ENCODE data around the gene HSPB6. TPM values are rescaled to one million over a fixed set of nuclear protein-coding genes. Genes with fewer than 3 reads are reported as not detected.
"Not testable (repeated sequence)": the region's sequence is repeated elsewhere in the genome, so short reads cannot be mapped to it uniquely, and the experiment has no call there.

HSPB6 gene
- total RNA-seq, 2 donors from 2014 or later, result not detected

GRCh38 chr19:35780058-35780457 is 23.2 kb upstream of the HSPB6 start:
- Mint-ChIP-seq H3K4me1 (ENCODE audit: low read depth in 2 of 2) (peaks cover 21 to 27% of the 10 kb centered on the region in 2 donors), H3K27me3 (no peaks in the 10 kb centered on the region), H3K27ac (no peak overlapping the region), H3K9me3 (no peaks in the 10 kb centered on the region), H3K36me3 (no peaks in the 10 kb centered on the region), H3K4me3 (no peak overlapping the region)
- no peak for DNase-seq (ENCODE audit: low spot score)
- no peak for ATAC-seq

- no peak overlapping the region for H3K27ac Mint-ChIP-seq
- DNase-seq (ENCODE audit: low spot score) (no peak), ATAC-seq (no peak)
- H3K4me3 Mint-ChIP-seq, result no peak overlapping the region
- no peaks in the 10 kb centered on the region for H3K27me3 Mint-ChIP-seq
- peaks cover 31 to 33% of the 10 kb centered on the region in 2 donors for H3K4me1 Mint-ChIP-seq (ENCODE audit: low read depth in 2 of 2)
- H3K36me3 Mint-ChIP-seq, result no peaks in the 10 kb centered on the region
- H3K9me3 Mint-ChIP-seq, result no peaks in the 10 kb centered on the region
Measured at GRCh38 chr19:35779033-35779432, 22.2 kb upstream of the HSPB6 start.

- DNase-seq (ENCODE audit: low spot score) (no peak), ATAC-seq (no peak)
- H3K4me1 Mint-ChIP-seq (ENCODE audit: low read depth in 2 of 2), result peaks cover 25 to 26% of the 10 kb centered on the region in 2 donors
- no peaks in the 10 kb centered on the region for H3K27me3 Mint-ChIP-seq
- no peaks in the 10 kb centered on the region for H3K36me3 Mint-ChIP-seq
- H3K4me3 Mint-ChIP-seq, result no peak overlapping the region
- no peaks in the 10 kb centered on the region for H3K9me3 Mint-ChIP-seq
- no peak overlapping the region for H3K27ac Mint-ChIP-seq
Measured at GRCh38 chr19:35777961-35778360, 21.1 kb upstream of the HSPB6 start.

GRCh38 chr19:35777086-35777841 is 20.4 kb upstream of the HSPB6 start:
- H3K36me3 Mint-ChIP-seq, result no peaks in the 10 kb centered on the region
- H3K4me1 Mint-ChIP-seq (ENCODE audit: low read depth in 2 of 2), result peaks cover 23 to 25% of the 10 kb centered on the region in 2 donors
- peak overlapping the region in 1 of 2 donors; percentile 77 for H3K27ac Mint-ChIP-seq
- H3K4me3 Mint-ChIP-seq, result peak overlapping the region; percentile 85
- H3K27me3 Mint-ChIP-seq, result no peaks in the 10 kb centered on the region
- H3K9me3 Mint-ChIP-seq, result no peaks in the 10 kb centered on the region
- DNase-seq (ENCODE audit: low spot score) (peak; percentile 59), ATAC-seq (no peak)

GRCh38 chr19:35776102-35776788 is 19.4 kb upstream of the HSPB6 start:
- no peaks in the 10 kb centered on the region for H3K36me3 Mint-ChIP-seq
- peak overlapping the region in 1 of 2 donors; percentile 77 for H3K27ac Mint-ChIP-seq
- H3K27me3 Mint-ChIP-seq, result no peaks in the 10 kb centered on the region
- ATAC-seq, result no peak
- H3K4me1 Mint-ChIP-seq (ENCODE audit: low read depth in 2 of 2), result peaks cover 20 to 25% of the 10 kb centered on the region in 2 donors
- H3K4me3 Mint-ChIP-seq, result peak overlapping the region; percentile 85
- H3K9me3 Mint-ChIP-seq, result no peaks in the 10 kb centered on the region
- DNase-seq (ENCODE audit: low spot score), result peak; percentile 26

- Mint-ChIP-seq H3K9me3 (no peaks in the 10 kb centered on the region), H3K36me3 (no peaks in the 10 kb centered on the region), H3K27me3 (no peaks in the 10 kb centered on the region), H3K27ac (peak within 1 kb of the TSS in 1 of 2 donors; percentile 77), H3K4me1 (ENCODE audit: low read depth in 2 of 2) (peaks cover 20 to 25% of the 10 kb centered on the region in 2 donors), H3K4me3 (peak within 1 kb of the TSS; percentile 85)
- DNase-seq (ENCODE audit: low spot score), result peak; percentile 98
- peak; percentile 98 to 99 for ATAC-seq
Measured at GRCh38 chr19:35775298-35776101, 18.7 kb upstream of the HSPB6 start, which contains the start of gene ARHGAP33. Gene ARHGAP33, plus strand, starts transcription at chr19:35775564. Its CDS starts 95 bp downstream, at chr19:35775659.

GRCh38 chr19:35775046-35775297 is 18.1 kb upstream of the HSPB6 start:
- peak overlapping the region; percentile 85 for H3K4me3 Mint-ChIP-seq
- H3K36me3 Mint-ChIP-seq, result no peaks in the 10 kb centered on the region
- no peaks in the 10 kb centered on the region for H3K27me3 Mint-ChIP-seq
- DNase-seq (ENCODE audit: low spot score), result no peak
- no peaks in the 10 kb centered on the region for H3K9me3 Mint-ChIP-seq
- no peak overlapping the region for H3K27ac Mint-ChIP-seq
- H3K4me1 Mint-ChIP-seq (ENCODE audit: low read depth in 2 of 2), result peaks cover 20 to 25% of the 10 kb centered on the region in 2 donors
- no peak for ATAC-seq

GRCh38 chr19:35774274-35775045 is 17.6 kb upstream of the HSPB6 start:
- no peaks in the 10 kb centered on the region for H3K9me3 Mint-ChIP-seq
- peak; percentile 53 for DNase-seq (ENCODE audit: low spot score)
- ATAC-seq, result no peak
- H3K4me3 Mint-ChIP-seq, result peak overlapping the region; percentile 85
- H3K27ac Mint-ChIP-seq, result no peak overlapping the region
- H3K27me3 Mint-ChIP-seq, result no peaks in the 10 kb centered on the region
- no peaks in the 10 kb centered on the region for H3K36me3 Mint-ChIP-seq
- H3K4me1 Mint-ChIP-seq (ENCODE audit: low read depth in 2 of 2), result peaks cover 20 to 25% of the 10 kb centered on the region in 2 donors

GRCh38 chr19:35773020-35773806 is 16.4 kb upstream of the HSPB6 start:
- ATAC-seq, result no peak
- Mint-ChIP-seq H3K27ac (no peak overlapping the region), H3K36me3 (no peaks in the 10 kb centered on the region), H3K4me1 (ENCODE audit: low read depth in 2 of 2) (peaks cover 20 to 25% of the 10 kb centered on the region in 2 donors), H3K27me3 (no peaks in the 10 kb centered on the region), H3K9me3 (no peaks in the 10 kb centered on the region), H3K4me3 (no peak overlapping the region)
- peak; percentile 32 for DNase-seq (ENCODE audit: low spot score)

GRCh38 chr19:35772362-35772761 is 15.5 kb upstream of the HSPB6 start:
- H3K4me1 Mint-ChIP-seq (ENCODE audit: low read depth in 2 of 2), result peaks cover 20 to 25% of the 10 kb centered on the region in 2 donors
- H3K27me3 Mint-ChIP-seq; H3K27ac Mint-ChIP-seq; H3K36me3 Mint-ChIP-seq; DNase-seq (ENCODE audit: low spot score); ATAC-seq; H3K4me3 Mint-ChIP-seq; H3K9me3 Mint-ChIP-seq: not testable (repeated sequence)

- Mint-ChIP-seq H3K27ac (no peak overlapping the region), H3K4me3 (no peak overlapping the region), H3K9me3 (no peaks in the 10 kb centered on the region), H3K4me1 (ENCODE audit: low read depth in 2 of 2) (peaks cover 0 to 4% of the 10 kb centered on the region in 2 donors), H3K36me3 (no peaks in the 10 kb centered on the region), H3K27me3 (no peaks in the 10 kb centered on the region)
- ATAC-seq (no peak), DNase-seq (ENCODE audit: low spot score) (no peak)
Measured at GRCh38 chr19:35768082-35768421, 11.2 kb upstream of the HSPB6 start.

GRCh38 chr19:35767288-35768081 is 10.7 kb upstream of the HSPB6 start:
- no peaks in the 10 kb centered on the region for H3K36me3 Mint-ChIP-seq
- H3K4me3 Mint-ChIP-seq, result no peak overlapping the region
- ATAC-seq, result peak; percentile 12 to 31
- no peak for DNase-seq (ENCODE audit: low spot score)
- H3K4me1 Mint-ChIP-seq (ENCODE audit: low read depth in 2 of 2), result peaks cover 0 to 4% of the 10 kb centered on the region in 2 donors
- H3K9me3 Mint-ChIP-seq, result no peaks in the 10 kb centered on the region
- no peak overlapping the region for H3K27ac Mint-ChIP-seq
- H3K27me3 Mint-ChIP-seq, result no peaks in the 10 kb centered on the region

Data from natural killer cell treated with Interleukin-12 subunit alpha and Interleukin-12 subunit beta and Interleukin-15 and Interleukin-18, amount 100 ng/mL, for 72 hours (primary cell).